Upper lobe of left lung (tissue), 4 donors: ENCODE measurements around the gene GRIK3.

Experiments used
- CTCF ChIP-seq, 6 experiments: fragments of 450-650 bp in 4 of 6; fragments of 200-600 bp in 2 of 6; sonication (generic) in 2 of 6; IDR thresholded peaks; one replicate each; pipeline ENCODE4 v1.5.1; 2016 to 2019; ENCODE audit warnings: antibody characterized with exemption in 6 of 6
- EP300 ChIP-seq, 4 donors: sonication (generic); formaldehyde crosslinking; IDR thresholded peaks; one replicate each; pipeline ENCODE4 v1.5.1; 2017; ENCODE audit warnings: antibody characterized with exemption in 4 of 4, control low read depth in 2 of 4
- POLR2A ChIP-seq, 4 donors: fragments of 450-650 bp; IDR thresholded peaks; one replicate each; pipeline ENCODE4 v1.5.1; 2016 to 2017; ENCODE audit warnings: antibody characterized with exemption in 4 of 4, mild to moderate bottlenecking in 2 of 4

GRCh38 chr1:37055631-37056030, 21.3 kb upstream of the GRIK3 start:
- TF ChIP-seq CTCF (IDR thresholded peaks at IDR 0.05) (no peak), POLR2A (IDR thresholded peaks at IDR 0.05) (no peak), EP300 (IDR thresholded peaks at IDR 0.05) (no peak)
